HG03103 (cell line): ENCODE measurements around the gene CFAP221.

Experiments used
- ATAC-seq: cut with Tn5 transposase; IDR thresholded peaks from one replicate; pipeline ENCODE4 v1.9.1; 2021; ENCODE audit warnings: low read depth; ENCODE audit not compliant: unreplicated experiment

CFAP221 gene

GRCh38 chr2:119674711-119675500, 130.7 kb downstream of the CFAP221 start:
- ATAC-seq, result no peak

GRCh38 chr2:119678021-119678656, 133.9 kb downstream of the CFAP221 start:
- ATAC-seq, result no peak

- ATAC-seq, result no peak
Measured at GRCh38 chr2:119679526-119679837, 135.2 kb downstream of the CFAP221 start.

GRCh38 chr2:119679846-119680245, 135.6 kb downstream of the CFAP221 start:
- no peak for ATAC-seq

GRCh38 chr2:119680457-119681202, 136.4 kb downstream of the CFAP221 start:
- no peak for ATAC-seq

GRCh38 chr2:119681203-119681867, 137.1 kb downstream of the CFAP221 start:
- ATAC-seq, result no peak

GRCh38 chr2:119681868-119682220, 137.6 kb downstream of the CFAP221 start:
- ATAC-seq, result no peak

GRCh38 chr2:119682578-119682977, 138.3 kb downstream of the CFAP221 start:
- ATAC-seq, result no peak

- ATAC-seq, result no peak
Measured at GRCh38 chr2:119683074-119683712, 138.9 kb downstream of the CFAP221 start.

- ATAC-seq, result no peak
Measured at GRCh38 chr2:119683713-119684443, 139.6 kb downstream of the CFAP221 start.

- ATAC-seq, result no peak
Measured at GRCh38 chr2:119684518-119684917, 140.3 kb downstream of the CFAP221 start.

- no peak for ATAC-seq
Measured at GRCh38 chr2:119688616-119689015, 144.4 kb downstream of the CFAP221 start.

- ATAC-seq, result no peak
Measured at GRCh38 chr2:119689218-119689617, 145.0 kb downstream of the CFAP221 start.

GRCh38 chr2:119691189-119691588, 146.9 kb downstream of the CFAP221 start:
- no peak for ATAC-seq

- ATAC-seq, result no peak
Measured at GRCh38 chr2:119691651-119692245, 147.5 kb downstream of the CFAP221 start.

GRCh38 chr2:119692310-119692709, 148.1 kb downstream of the CFAP221 start:
- no peak for ATAC-seq

- ATAC-seq, result no peak
Measured at GRCh38 chr2:119692954-119693353, 148.7 kb downstream of the CFAP221 start.

GRCh38 chr2:119693567-119693966, 149.3 kb downstream of the CFAP221 start:
- ATAC-seq, result no peak

- no peak for ATAC-seq
Measured at GRCh38 chr2:119693967-119694366, 149.7 kb downstream of the CFAP221 start.

GRCh38 chr2:119694470-119694844, 150.2 kb downstream of the CFAP221 start:
- ATAC-seq, result no peak
